GM12872 (cell line): ENCODE results near the gene DGCR8.

Experiments
- TF ChIP-seq, protein P1 (sequence below): IDR thresholded peaks from 3 replicates; pipeline ENCODE4 v1.5.1; 2011; ENCODE audit warnings: low read depth, mild to moderate bottlenecking, low read length, moderate library complexity; ENCODE audit not compliant: insufficient read depth

The DGCR8 gene

DNA sequence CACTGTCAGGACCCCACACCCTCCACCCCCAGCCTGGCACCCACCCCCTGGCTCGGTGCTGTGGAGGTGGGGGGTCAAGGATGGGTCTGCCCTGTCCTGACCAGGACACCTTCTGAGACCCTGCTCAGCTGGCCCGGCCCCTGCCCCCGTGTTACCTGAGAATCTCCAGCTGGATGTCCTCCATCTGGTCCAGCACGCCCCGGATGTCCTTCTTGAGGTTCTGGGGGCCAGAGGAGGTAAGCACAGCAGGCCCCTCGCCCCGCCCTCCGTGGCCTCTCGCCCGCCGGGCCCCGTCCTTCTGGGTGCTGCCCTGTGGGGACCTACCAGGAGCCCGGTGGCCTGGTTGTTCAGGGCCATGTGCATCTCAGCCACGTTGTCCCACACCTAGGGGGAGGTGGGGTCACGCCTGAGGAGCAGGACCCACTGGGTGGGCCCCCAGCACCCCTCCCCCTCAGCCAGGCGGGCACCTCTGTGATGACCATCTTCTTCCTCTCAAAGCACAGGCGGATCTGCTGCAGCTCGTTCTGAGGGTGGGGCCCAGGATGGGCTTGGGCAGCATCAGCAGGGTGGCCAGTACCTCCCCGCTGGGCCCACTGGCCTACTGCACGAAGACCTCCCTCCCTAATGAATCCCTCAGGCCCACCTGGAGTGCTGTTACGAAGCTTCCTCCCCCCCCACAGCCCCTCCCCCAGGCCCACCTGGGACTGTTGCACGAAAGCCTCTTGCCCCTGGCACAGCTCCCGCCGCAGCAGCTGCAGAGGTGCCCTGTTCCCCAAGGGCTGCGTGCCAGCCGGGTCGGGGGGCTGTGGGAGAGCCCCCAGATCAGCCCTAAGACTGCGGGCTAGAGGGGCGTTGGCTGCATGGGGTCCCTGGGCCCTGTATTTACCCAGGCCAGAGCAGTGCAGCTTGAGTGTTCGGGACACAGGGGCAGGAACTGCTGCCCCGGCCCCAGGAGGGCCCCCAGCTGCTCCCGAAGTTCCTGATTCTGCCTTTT is 69.5 kb downstream of the DGCR8 start:
- TF ChIP-seq, protein P1, sequence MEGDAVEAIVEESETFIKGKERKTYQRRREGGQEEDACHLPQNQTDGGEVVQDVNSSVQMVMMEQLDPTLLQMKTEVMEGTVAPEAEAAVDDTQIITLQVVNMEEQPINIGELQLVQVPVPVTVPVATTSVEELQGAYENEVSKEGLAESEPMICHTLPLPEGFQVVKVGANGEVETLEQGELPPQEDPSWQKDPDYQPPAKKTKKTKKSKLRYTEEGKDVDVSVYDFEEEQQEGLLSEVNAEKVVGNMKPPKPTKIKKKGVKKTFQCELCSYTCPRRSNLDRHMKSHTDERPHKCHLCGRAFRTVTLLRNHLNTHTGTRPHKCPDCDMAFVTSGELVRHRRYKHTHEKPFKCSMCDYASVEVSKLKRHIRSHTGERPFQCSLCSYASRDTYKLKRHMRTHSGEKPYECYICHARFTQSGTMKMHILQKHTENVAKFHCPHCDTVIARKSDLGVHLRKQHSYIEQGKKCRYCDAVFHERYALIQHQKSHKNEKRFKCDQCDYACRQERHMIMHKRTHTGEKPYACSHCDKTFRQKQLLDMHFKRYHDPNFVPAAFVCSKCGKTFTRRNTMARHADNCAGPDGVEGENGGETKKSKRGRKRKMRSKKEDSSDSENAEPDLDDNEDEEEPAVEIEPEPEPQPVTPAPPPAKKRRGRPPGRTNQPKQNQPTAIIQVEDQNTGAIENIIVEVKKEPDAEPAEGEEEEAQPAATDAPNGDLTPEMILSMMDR, result no peak

DNA sequence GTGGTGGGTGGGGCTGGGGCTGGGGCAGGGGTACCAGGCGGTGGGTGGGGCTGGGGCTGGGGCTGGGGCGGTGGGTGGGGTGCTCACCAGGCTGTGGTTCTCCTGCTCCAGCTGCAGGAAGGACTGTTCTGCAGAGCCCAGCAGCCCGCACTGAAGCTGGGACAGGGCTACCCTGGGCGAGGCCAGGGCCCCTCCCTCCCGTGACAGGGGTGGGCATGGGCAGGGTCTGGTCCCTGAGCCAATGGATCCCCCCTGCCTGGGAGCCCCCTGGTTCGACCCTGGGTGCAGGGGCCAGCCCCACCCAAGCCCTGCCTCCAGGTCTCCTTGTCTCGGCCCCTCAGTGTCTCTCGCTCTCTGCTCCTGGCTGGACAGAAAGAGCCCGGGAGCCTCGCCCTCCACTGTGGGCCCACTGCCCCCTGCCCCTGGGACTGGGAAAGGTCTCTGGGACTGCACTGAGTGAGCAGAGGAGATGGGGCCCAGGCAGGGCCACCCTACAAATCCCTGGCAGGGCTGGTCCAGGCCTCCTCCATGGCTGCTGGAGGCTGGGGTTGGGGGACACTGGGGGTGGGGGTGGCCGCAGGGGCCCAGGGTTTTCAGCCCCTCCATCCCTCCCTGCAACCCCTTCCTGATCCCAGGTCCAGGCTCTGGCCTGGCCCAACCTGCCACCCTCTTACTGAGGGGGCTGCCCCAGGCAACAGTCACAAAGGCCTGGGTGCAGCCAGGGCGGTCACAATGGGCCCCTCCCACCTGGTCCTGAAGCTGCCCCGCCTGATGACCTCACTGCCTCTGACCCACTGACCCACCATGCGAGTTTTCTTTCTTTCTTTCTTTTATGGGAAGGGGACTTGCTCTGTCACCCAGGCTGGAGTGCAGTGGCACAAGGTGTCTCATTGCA is 70.6 kb downstream of the DGCR8 start, which contains the start of gene CCDC188:
CCDC188 (minus strand) TSS at position 675 of the 895 bp plus-strand sequence; CDS start at position 606, 69 bp downstream.
- TF ChIP-seq, protein P1, result no peak

DNA sequence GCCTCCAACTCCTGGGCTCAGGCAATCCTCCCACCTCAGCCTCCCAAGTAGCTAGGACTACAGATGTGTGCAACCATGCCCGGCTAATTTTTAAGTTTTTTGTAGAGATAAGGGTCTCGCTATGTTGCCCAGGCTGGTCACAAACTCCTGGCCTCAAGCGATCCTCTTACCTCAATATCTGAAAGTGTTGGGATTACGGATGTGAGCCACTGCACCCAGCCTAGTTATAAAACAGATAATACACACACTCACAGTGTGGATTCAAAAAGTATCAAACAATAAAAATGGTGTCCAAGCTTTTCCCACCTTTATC is 71.2 kb downstream of the DGCR8 start:
- TF ChIP-seq, protein P1, result no peak

DNA sequence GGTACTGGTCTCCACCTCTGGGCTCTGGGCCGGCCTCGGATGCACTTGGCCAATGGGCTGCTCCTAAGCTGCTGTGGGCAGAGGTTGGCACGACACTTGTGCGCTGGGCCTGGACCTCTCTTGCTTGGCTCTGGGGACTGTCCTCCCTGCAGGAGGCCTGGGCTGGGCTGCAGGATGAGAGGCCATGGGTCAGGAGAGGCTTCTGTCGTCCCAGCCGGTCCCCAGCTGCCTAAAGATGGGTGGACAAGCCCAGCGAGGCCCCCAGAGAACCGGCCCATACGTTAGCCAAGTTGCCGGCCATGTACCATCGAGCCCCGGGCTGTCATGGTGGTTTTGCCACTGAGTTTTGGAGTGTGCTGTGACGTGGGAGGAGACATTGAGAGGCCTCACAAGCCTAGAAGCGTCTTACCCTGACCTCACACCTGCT is 72.4 kb downstream of the DGCR8 start:
- TF ChIP-seq, protein P1, result no peak

DNA sequence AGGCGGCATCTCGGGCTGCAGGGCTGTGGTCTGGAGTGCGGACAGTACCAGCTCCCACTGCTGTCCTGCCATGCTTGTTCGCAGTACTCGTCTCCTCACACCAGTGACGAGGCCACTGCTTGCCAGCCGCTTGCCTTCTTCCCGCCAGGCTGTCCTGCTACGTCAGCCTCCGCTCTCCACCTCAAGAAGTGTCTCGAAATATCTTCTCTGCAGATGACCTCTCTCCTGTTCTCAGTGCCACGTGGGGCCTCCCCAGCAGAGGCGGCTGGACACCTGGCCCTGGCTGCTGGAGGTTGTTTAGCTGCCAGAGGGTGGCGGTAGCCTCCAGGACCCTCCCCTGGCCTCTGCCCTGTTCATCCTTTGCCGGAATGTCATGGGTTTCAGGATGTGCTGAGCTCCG is 73.9 kb downstream of the DGCR8 start:
- TF ChIP-seq, protein P1, result no peak

DNA sequence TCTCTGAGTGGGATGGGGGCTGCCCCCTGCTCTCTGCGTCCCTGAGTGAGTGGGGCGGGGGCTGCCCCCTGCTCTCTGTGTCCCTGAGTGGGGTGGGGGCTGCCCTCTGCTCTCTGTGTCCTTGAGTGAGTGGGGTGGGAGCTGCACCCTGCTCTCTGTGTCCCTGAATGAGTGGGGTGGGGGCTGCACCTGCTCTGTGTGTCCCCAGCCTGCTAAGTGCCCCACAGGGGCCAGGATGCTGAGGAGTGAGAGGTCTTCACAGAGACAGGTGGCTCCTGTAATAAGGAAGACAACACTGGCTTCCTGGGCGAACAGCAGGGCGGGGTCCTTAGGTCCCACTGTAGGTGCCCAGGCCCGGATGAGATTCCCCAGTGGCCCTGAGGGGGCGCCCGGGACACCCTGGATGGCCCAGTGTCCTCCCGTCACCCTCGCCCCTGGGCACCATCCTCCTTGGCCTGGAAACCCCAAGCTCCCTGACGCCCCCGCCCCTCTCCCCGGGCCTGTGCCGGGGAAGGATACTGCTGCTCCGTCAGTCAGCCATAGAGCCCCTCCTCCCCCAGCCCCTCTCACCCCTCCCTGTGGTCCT is 74.7 kb downstream of the DGCR8 start:
- TF ChIP-seq, protein P1, result peak; percentile 15; the same call in 1 of the 3 replicates
